HEK293 (cell line): Measurements from ENCODE around the gene ROBO4.

Experiments
- CTCF ChIA-PET: fragments of 350-600 bp; formaldehyde crosslinking; extraction: SDS; loops from one replicate; lab custom pipeline; 2021; ENCODE audit warnings: antibody characterized with exemption; lab: Yijun Ruan, JAX
- POLR2A ChIA-PET: fragments of 300-600 bp; formaldehyde crosslinking; extraction: SDS; loops from one replicate; lab custom pipeline; 2020; ENCODE audit warnings: antibody characterized with exemption, inconsistent platforms; lab: Yijun Ruan, JAX
- H3K27ac ChIP-seq: fragments of 200-500 bp; sonication (Bioruptor generic); 2 replicates; pipeline ENCODE4 v1.5.1; 2014; ENCODE audit warnings: low read depth, low read length, control low read depth, inconsistent platforms; ENCODE audit errors: extremely low read depth
- H3K36me3 ChIP-seq, 2 experiments: fragments of 200-500 bp in 1 of 2; sonication (Bioruptor generic) in 1 of 2; 1 replicate in 1 of 2; 2 replicates in 1 of 2; pipeline ENCODE4 v1.5.1; 2014 to 2017; ENCODE audit warnings: inconsistent platforms in 2 of 2, low read length in 2 of 2; ENCODE audit not compliant: control insufficient read depth in 2 of 2, insufficient read depth in 1 of 2
- H3K4me1 ChIP-seq: fragments of 200-500 bp; sonication (Bioruptor generic); 2 replicates; pipeline ENCODE4 v1.5.1; 2014; ENCODE audit warnings: mild to moderate bottlenecking, low read length, inconsistent platforms; ENCODE audit not compliant: control insufficient read depth, insufficient read depth
- H3K4me3 ChIP-seq: 2 replicates; pipeline ENCODE4 v1.5.1; 2011; ENCODE audit warnings: low read depth, mild to moderate bottlenecking, control low read depth, low read length, moderate library complexity
- H3K9me3 ChIP-seq: fragments of 200-500 bp; sonication (Bioruptor generic); 2 replicates; pipeline ENCODE4 v1.5.1; 2014; ENCODE audit warnings: low read depth, low read length, inconsistent platforms; ENCODE audit not compliant: control insufficient read depth, insufficient read depth
- BCL11B ChIP-seq: fragments of 450-650 bp; formaldehyde crosslinking; IDR thresholded peaks from 2 replicates; pipeline ENCODE4 v1.5.1; 2016; ENCODE audit warnings: low read depth, missing biosample characterization, missing genetic modification characterization
- FEZF1 ChIP-seq: fragments of 450-650 bp; formaldehyde crosslinking; IDR thresholded peaks from 2 replicates; pipeline ENCODE4 v1.5.1; 2016; ENCODE audit warnings: missing biosample characterization, missing genetic modification characterization
- GLI4 ChIP-seq: fragments of 450-650 bp; formaldehyde crosslinking; IDR thresholded peaks from 2 replicates; pipeline ENCODE4 v1.5.1; 2016; ENCODE audit warnings: missing biosample characterization, missing genetic modification characterization
- PRDM1 ChIP-seq: fragments of 450-650 bp; formaldehyde crosslinking; IDR thresholded peaks from 2 replicates; pipeline ENCODE4; 2016; ENCODE audit warnings: missing biosample characterization, missing genetic modification characterization
- WT1 ChIP-seq: fragments of 450-650 bp; formaldehyde crosslinking; IDR thresholded peaks from 2 replicates; pipeline ENCODE4 v1.5.1; 2016; ENCODE audit warnings: missing biosample characterization, missing genetic modification characterization
- ZBTB20 ChIP-seq: fragments of 450-650 bp; formaldehyde crosslinking; IDR thresholded peaks from 2 replicates; pipeline ENCODE4 v1.5.1; 2016; ENCODE audit warnings: missing biosample characterization, missing genetic modification characterization
- ZBTB8A ChIP-seq: fragments of 450-650 bp; formaldehyde crosslinking; IDR thresholded peaks from 2 replicates; pipeline ENCODE4 v1.5.1; 2016; ENCODE audit warnings: missing biosample characterization, missing genetic modification characterization
- ZFHX2 ChIP-seq: fragments of 450-650 bp; formaldehyde crosslinking; conservative IDR thresholded peaks from 2 replicates; pipeline ENCODE4 v1.5.1; 2016; ENCODE audit warnings: missing biosample characterization, missing genetic modification characterization
- ZFP69B ChIP-seq: fragments of 450-650 bp; formaldehyde crosslinking; IDR thresholded peaks from 2 replicates; pipeline ENCODE4 v1.5.1; 2016; ENCODE audit warnings: missing biosample characterization, missing genetic modification characterization
- ZNF16 ChIP-seq: fragments of 450-650 bp; formaldehyde crosslinking; IDR thresholded peaks from 2 replicates; pipeline ENCODE4 v1.5.1; 2016; ENCODE audit warnings: low read depth, missing biosample characterization, missing genetic modification characterization
- ZNF311 ChIP-seq: fragments of 450-650 bp; formaldehyde crosslinking; IDR thresholded peaks from 2 replicates; pipeline ENCODE4 v1.5.1; 2017; ENCODE audit warnings: missing biosample characterization, missing genetic modification characterization, borderline replicate concordance
- ZNF324 ChIP-seq: fragments of 450-650 bp; formaldehyde crosslinking; IDR thresholded peaks from 2 replicates; pipeline ENCODE4 v1.5.1; 2016; ENCODE audit warnings: missing biosample characterization, missing genetic modification characterization
- ZNF341 ChIP-seq: fragments of 450-650 bp; formaldehyde crosslinking; IDR thresholded peaks from 2 replicates; pipeline ENCODE4; 2016; ENCODE audit warnings: low read depth, missing biosample characterization, missing genetic modification characterization
- ZNF354C ChIP-seq: fragments of 450-650 bp; formaldehyde crosslinking; IDR thresholded peaks from 2 replicates; pipeline ENCODE4 v1.5.1; 2016; ENCODE audit warnings: missing biosample characterization, missing genetic modification characterization, low read depth, borderline replicate concordance
- ZNF37A ChIP-seq: fragments of 450-650 bp; IDR thresholded peaks from 2 replicates; pipeline ENCODE4 v1.5.1; 2018; ENCODE audit warnings: missing biosample characterization, missing genetic modification characterization
- ZNF416 ChIP-seq: fragments of 450-650 bp; formaldehyde crosslinking; IDR thresholded peaks from 2 replicates; pipeline ENCODE4 v1.5.1; 2016; ENCODE audit warnings: missing biosample characterization, missing genetic modification characterization
- ZNF433 ChIP-seq: fragments of 450-650 bp; formaldehyde crosslinking; IDR thresholded peaks from 2 replicates; pipeline ENCODE4 v1.5.1; 2016; ENCODE audit warnings: missing biosample characterization, missing genetic modification characterization, low read depth
- ZNF514 ChIP-seq: fragments of 450-650 bp; formaldehyde crosslinking; IDR thresholded peaks from 2 replicates; pipeline ENCODE4 v1.5.1; 2016; ENCODE audit warnings: missing biosample characterization, missing genetic modification characterization
- ZNF530 ChIP-seq: fragments of 450-650 bp; formaldehyde crosslinking; IDR thresholded peaks from 2 replicates; pipeline ENCODE4 v1.5.1; 2016; ENCODE audit warnings: low read depth, missing biosample characterization, missing genetic modification characterization
- ZNF571 ChIP-seq: fragments of 450-650 bp; formaldehyde crosslinking; IDR thresholded peaks from 2 replicates; pipeline ENCODE4 v1.5.0; 2017; ENCODE audit warnings: missing biosample characterization, missing genetic modification characterization
- ZNF747 ChIP-seq: fragments of 450-650 bp; formaldehyde crosslinking; IDR thresholded peaks from 2 replicates; pipeline ENCODE4 v1.5.1; 2016; ENCODE audit warnings: missing biosample characterization, missing genetic modification characterization
- ZNF791 ChIP-seq: fragments of 450-650 bp; formaldehyde crosslinking; IDR thresholded peaks from 2 replicates; pipeline ENCODE4 v1.5.1; 2016; ENCODE audit warnings: missing biosample characterization, missing genetic modification characterization
- TF ChIP-seq, protein P1 (sequence below): fragments of 450-650 bp; formaldehyde crosslinking; IDR thresholded peaks from 2 replicates; pipeline ENCODE4 v1.5.1; 2016; ENCODE audit warnings: missing biosample characterization, missing genetic modification characterization
- TF ChIP-seq, protein P2 (sequence below): fragments of 450-650 bp; IDR thresholded peaks from 2 replicates; pipeline ENCODE4 v1.5.1; 2018; ENCODE audit warnings: missing biosample characterization, mild to moderate bottlenecking, missing genetic modification characterization
- TF ChIP-seq, protein P3 (sequence below): fragments of 450-650 bp; formaldehyde crosslinking; IDR thresholded peaks from 2 replicates; pipeline ENCODE4 v1.5.1; 2017; ENCODE audit warnings: missing biosample characterization, missing genetic modification characterization

The ROBO4 gene

DNA sequence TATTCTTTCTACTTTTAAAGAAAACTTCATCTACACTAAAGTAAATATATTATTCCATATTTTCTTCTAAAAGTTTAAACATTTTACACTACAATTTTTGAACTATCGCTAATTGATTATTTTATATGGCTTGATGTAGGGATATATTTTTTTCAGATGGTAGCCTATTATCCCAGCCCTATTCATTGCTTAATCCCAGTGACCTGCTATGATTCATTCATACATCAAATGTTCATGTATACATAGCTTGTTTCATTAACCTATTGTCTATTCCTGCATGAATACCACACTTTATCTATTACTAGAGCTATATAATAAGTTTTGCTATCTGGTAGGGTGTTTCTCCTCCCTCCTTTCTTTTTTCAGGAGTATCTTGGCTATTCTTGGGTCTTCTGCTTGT, 5.0 kb upstream of the ROBO4 start (continued):
- no peak for TF ChIP-seq ZNF514 (tag by site-specific recombination)
- no peak for TF ChIP-seq ZNF433 (tag by site-specific recombination)
- TF ChIP-seq ZNF311 (tag by site-specific recombination): no peak
- no peak for TF ChIP-seq ZNF16 (tag by site-specific recombination)
- no peak for TF ChIP-seq ZFP69B (tag by site-specific recombination)
- TF ChIP-seq WT1: no peak
- no peak for TF ChIP-seq ZNF791

DNA sequence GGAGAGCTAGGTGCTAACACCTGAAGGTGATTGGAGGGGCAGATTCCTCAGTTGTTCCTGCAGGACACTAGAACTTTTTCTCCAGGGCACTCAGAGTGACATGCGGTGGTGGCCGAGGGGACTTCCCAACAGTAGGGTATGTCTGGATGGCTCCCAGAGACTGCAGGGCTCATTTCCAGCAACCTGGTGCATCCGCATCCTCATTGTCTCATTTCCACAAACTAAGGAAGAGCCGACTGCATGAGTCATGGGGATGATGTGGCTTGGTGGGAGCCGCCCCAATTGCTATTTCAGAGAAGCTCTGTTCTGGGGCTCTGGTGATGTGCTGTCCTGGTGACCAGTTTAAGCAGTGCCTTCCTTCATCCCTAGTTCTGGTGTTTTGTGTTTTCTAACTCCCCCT, 2.8 kb upstream of the ROBO4 start:
- CTCF ChIA-PET: interaction anchor here (3.2 kb wide), 1 partner anchor 24 kb away, joined by 9 read pairs; no protein-coding TSS in a partner anchor

DNA sequence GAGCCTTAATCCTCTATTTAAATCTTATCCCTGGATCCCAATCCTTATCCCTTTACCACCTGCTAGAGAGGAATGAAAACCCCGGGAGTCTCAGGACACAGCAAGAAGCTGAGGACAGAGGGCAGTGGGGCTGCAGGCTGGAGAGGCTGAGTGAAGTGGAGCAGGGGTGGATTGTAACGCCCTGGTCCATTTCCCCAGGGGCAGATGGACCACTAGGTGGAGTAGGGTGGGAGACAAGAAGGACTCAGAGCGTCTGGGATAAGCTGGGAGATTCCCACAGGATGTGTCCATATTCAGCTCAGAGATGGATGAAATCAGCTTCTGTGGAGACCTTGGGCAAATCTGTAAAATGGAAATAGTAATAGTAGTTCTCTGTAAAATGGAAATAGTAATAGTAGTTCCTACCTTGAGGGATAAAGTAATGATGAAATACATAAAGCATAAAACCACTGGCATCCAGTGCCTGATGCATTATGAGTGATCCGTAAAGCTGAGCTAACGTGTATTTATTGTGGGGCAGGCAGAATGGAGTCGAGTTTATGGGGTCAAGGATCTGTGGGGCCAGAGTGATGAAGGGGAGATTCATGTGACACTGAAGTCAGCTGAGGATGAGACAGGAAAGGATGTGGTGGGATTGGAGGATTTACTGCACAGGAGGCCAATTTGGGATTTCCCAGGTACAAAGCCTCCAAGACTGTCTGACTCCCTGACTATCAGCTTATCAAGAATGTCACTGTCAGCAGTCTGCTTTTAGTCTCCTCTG, 1.9 kb upstream of the ROBO4 start:
- ChIA-PET CTCF (interaction anchor here (0.8 to 1.2 kb wide), 2 partner anchors 15 to 35 kb away, joined by 3 to 4 read pairs; no protein-coding TSS in a partner anchor), POLR2A (interaction anchor here (0.5 to 2.6 kb wide), 2 partner anchors 21 to 23 kb away, joined by 5 to 12 read pairs; no protein-coding TSS in a partner anchor)
- Histone ChIP-seq H3K9me3 (no peaks in the 10 kb centered on the region), H3K4me1 (no peaks in the 10 kb centered on the region), H3K4me3 (no peak overlapping the region), H3K36me3 (no peaks in the 10 kb centered on the region), H3K27ac (no peak overlapping the region)
- TF ChIP-seq ZNF354C (no peak), ZNF341 (tag by site-specific recombination) (no peak), BCL11B (no peak), ZBTB8A (tag by site-specific recombination) (no peak)

More for the DNA sequence above, 2.8 kb upstream of the ROBO4 start:
- Histone ChIP-seq H3K36me3 (no peaks in the 10 kb centered on the region), H3K4me1 (no peaks in the 10 kb centered on the region), H3K9me3 (no peaks in the 10 kb centered on the region), H3K27ac (no peak overlapping the region), H3K4me3 (no peak overlapping the region)
- TF ChIP-seq, protein P1, sequence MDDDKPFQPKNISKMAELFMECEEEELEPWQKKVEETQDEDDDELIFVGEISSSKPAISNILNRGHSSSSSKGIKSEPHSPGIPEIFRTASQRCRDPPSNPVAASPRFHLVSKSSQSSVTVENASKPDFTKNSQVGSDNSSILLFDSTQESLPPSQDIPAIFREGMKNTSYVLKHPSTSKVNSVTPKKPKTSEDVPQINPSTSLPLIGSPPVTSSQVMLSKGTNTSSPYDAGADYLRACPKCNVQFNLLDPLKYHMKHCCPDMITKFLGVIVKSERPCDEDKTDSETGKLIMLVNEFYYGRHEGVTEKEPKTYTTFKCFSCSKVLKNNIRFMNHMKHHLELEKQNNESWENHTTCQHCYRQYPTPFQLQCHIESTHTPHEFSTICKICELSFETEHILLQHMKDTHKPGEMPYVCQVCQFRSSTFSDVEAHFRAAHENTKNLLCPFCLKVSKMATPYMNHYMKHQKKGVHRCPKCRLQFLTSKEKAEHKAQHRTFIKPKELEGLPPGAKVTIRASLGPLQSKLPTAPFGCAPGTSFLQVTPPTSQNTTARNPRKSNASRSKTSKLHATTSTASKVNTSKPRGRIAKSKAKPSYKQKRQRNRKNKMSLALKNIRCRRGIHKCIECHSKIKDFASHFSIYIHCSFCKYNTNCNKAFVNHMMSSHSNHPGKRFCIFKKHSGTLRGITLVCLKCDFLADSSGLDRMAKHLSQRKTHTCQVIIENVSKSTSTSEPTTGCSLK (tag by site-specific recombination): no peak
- TF ChIP-seq ZNF530 (tag by site-specific recombination) (no peak), FEZF1 (tag by site-specific recombination) (no peak), ZFHX2 (tag by site-specific recombination) (no peak), PRDM1 (no peak), GLI4 (tag by site-specific recombination) (no peak)
- POLR2A ChIA-PET: interaction anchor here (1.0 kb wide), 2 partner anchors 20 to 24 kb away, joined by 3 read pairs; no protein-coding TSS in a partner anchor

DNA sequence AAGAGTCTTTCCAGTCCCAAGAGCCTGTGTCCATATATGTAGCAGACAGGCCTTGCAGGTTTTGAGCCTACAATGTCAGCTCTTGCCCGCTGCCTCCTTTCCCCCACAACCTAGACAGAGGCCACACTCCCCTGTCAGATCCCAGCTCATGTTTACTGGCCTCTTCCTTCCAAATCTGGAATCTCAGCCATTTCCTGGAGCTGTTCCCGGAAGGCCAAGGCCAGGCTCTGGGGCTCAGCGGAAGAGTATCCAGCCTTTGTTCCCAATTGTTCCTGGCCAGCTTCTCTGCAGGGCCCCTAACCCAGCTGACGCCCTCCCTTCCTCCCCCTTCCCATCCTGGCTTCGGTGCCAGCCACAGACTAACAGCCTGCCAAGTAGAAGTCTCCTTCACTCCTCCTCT, 1.0 kb upstream of the ROBO4 start:
- Histone ChIP-seq H3K27ac (no peak overlapping the region), H3K4me3 (no peak overlapping the region), H3K9me3 (no peaks in the 10 kb centered on the region), H3K36me3 (no peaks in the 10 kb centered on the region), H3K4me1 (no peaks in the 10 kb centered on the region)
- ChIA-PET CTCF (interaction anchor here (0.7 to 1.7 kb wide), 4 partner anchors 14 to 535 kb away, joined by 3 to 8 read pairs (median 4); no protein-coding TSS in a partner anchor), POLR2A (interaction anchor here (2.6 kb wide), 1 partner anchor 22 kb away, joined by 12 read pairs; no protein-coding TSS in a partner anchor)
- TF ChIP-seq PRDM1: no peak
- no peak for TF ChIP-seq ZNF324 (tag by site-specific recombination)
- no peak for TF ChIP-seq ZNF416 (tag by site-specific recombination)
- TF ChIP-seq ZNF747 (tag by site-specific recombination): no peak
- TF ChIP-seq, protein P2, sequence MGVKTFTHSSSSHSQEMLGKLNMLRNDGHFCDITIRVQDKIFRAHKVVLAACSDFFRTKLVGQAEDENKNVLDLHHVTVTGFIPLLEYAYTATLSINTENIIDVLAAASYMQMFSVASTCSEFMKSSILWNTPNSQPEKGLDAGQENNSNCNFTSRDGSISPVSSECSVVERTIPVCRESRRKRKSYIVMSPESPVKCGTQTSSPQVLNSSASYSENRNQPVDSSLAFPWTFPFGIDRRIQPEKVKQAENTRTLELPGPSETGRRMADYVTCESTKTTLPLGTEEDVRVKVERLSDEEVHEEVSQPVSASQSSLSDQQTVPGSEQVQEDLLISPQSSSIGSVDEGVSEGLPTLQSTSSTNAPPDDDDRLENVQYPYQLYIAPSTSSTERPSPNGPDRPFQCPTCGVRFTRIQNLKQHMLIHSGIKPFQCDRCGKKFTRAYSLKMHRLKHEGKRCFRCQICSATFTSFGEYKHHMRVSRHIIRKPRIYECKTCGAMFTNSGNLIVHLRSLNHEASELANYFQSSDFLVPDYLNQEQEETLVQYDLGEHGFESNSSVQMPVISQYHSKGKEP: no peak
- no peak for TF ChIP-seq ZBTB20 (tag by site-specific recombination)
- no peak for TF ChIP-seq ZNF571
- TF ChIP-seq ZFHX2 (tag by site-specific recombination): no peak
- no peak for TF ChIP-seq ZNF37A (tag by site-specific recombination)
- TF ChIP-seq, protein P3, sequence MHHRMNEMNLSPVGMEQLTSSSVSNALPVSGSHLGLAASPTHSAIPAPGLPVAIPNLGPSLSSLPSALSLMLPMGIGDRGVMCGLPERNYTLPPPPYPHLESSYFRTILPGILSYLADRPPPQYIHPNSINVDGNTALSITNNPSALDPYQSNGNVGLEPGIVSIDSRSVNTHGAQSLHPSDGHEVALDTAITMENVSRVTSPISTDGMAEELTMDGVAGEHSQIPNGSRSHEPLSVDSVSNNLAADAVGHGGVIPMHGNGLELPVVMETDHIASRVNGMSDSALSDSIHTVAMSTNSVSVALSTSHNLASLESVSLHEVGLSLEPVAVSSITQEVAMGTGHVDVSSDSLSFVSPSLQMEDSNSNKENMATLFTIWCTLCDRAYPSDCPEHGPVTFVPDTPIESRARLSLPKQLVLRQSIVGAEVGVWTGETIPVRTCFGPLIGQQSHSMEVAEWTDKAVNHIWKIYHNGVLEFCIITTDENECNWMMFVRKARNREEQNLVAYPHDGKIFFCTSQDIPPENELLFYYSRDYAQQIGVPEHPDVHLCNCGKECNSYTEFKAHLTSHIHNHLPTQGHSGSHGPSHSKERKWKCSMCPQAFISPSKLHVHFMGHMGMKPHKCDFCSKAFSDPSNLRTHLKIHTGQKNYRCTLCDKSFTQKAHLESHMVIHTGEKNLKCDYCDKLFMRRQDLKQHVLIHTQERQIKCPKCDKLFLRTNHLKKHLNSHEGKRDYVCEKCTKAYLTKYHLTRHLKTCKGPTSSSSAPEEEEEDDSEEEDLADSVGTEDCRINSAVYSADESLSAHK (tag by site-specific recombination): no peak
- TF ChIP-seq, all 188 proteins: peak for 0
